Suprapubic skin (tissue), 4 donors: ENCODE measurements around the gene ANXA2.

ENCODE experiments used
- CTCF ChIP-seq, 2 donors: fragments of 200-600 bp in 1 of 2; fragments of 450-650 bp in 1 of 2; sonication (generic) in 1 of 2; IDR thresholded peaks; one replicate each; pipeline ENCODE4 v1.5.1; 2016 to 2019; ENCODE audit warnings: antibody characterized with exemption in 2 of 2, mild to moderate bottlenecking in 1 of 2, moderate library complexity in 1 of 2
- EP300 ChIP-seq: sonication (generic); formaldehyde crosslinking; IDR thresholded peaks from one replicate; pipeline ENCODE4 v1.6.1; 2017; ENCODE audit warnings: antibody characterized with exemption
- POLR2A ChIP-seq, 2 donors: fragments of 450-650 bp; IDR thresholded peaks; one replicate each; pipeline ENCODE4 v1.6.1; 2017; ENCODE audit warnings: antibody characterized with exemption in 2 of 2, mild to moderate bottlenecking in 2 of 2, moderate library complexity in 2 of 2
- POLR2AphosphoS5 ChIP-seq, 3 donors: sonication (generic); formaldehyde crosslinking; IDR thresholded peaks; one replicate each; pipeline ENCODE4 v1.6.1; 2017; ENCODE audit warnings: antibody characterized with exemption in 3 of 3

- no peak for TF ChIP-seq CTCF (IDR thresholded peaks at IDR 0.05)
- no peak for TF ChIP-seq POLR2AphosphoS5 (IDR thresholded peaks at IDR 0.05)
- no peak for TF ChIP-seq EP300
- TF ChIP-seq POLR2A (IDR thresholded peaks at IDR 0.05): no peak
Measured at GRCh38 chr15:60372756-60373155, 25.0 kb downstream of the ANXA2 start.
